Mammary epithelial cell (primary cell): ENCODE measurements around the gene ADAMTS17.

Source experiments
- CTCF ChIP-seq, 2 donors: IDR thresholded peaks in 1 of 2; conservative IDR thresholded peaks in 1 of 2; 2 replicates each; pipeline ENCODE4 v1.5.1; 2011 to 2012; ENCODE audit warnings: inconsistent platforms in 2 of 2, low read length in 2 of 2, mild to moderate bottlenecking in 2 of 2, control low read depth in 1 of 2, low read depth in 1 of 2; ENCODE audit not compliant: insufficient read depth in 1 of 2; ENCODE audit errors: extremely low read depth in 1 of 2
- EZH2 ChIP-seq: IDR thresholded peaks from 2 replicates; pipeline ENCODE4 v1.6.1; 2012; ENCODE audit warnings: low read length, inconsistent platforms, borderline replicate concordance

GRCh38 chr15:100277087-100277855, 64.5 kb downstream of the ADAMTS17 start:
- TF ChIP-seq CTCF (conservative IDR thresholded peaks at IDR 0.05 in 1 of 2, IDR thresholded peaks at IDR 0.05 in 1 of 2; ENCODE audit: extremely low read depth in 1 of 2, insufficient read depth in 1 of 2, low read depth in 1 of 2, low read length in 2 of 2) (no peak), EZH2 (no peak)
